HFFc6 (cell line): ENCODE results near the gene VGLL3. TPM values are rescaled to one million over a fixed set of nuclear protein-coding genes. Genes with fewer than 3 reads are reported as not detected.
A peak's percentile ranks its signal among the peaks of the same experiment; 100 is the strongest.

Experiments used
- DNase-seq: peaks from one replicate; pipeline ENCODE4 v3.0.0-alpha.2; 2018
- H3K27ac Mint-ChIP-seq: 2 replicates; pipeline ENCODE4 v1.8.0; 2020; ENCODE audit warnings: mild to moderate bottlenecking, mixed read lengths
- H3K27me3 Mint-ChIP-seq: 2 replicates; pipeline ENCODE4 v1.8.0; 2021; ENCODE audit warnings: mild to moderate bottlenecking, moderate library complexity, mixed read lengths; ENCODE audit not compliant: insufficient read depth
- H3K36me3 Mint-ChIP-seq: 2 replicates; pipeline ENCODE4 v1.8.0; 2021; ENCODE audit warnings: low read depth, mixed read lengths
- H3K4me1 Mint-ChIP-seq: 2 replicates; pipeline ENCODE4 v1.8.0; 2020; ENCODE audit warnings: low read depth, mixed read lengths
- H3K4me3 Mint-ChIP-seq: 2 replicates; pipeline ENCODE4 v1.8.0; 2020; ENCODE audit warnings: mild to moderate bottlenecking, moderate library complexity, mixed read lengths
- H3K9me3 Mint-ChIP-seq: 2 replicates; pipeline ENCODE4 v1.8.0; 2020; ENCODE audit warnings: mild to moderate bottlenecking, mixed read lengths
- CTCF ChIP-seq: fragments of 200-600 bp; sonication (generic); IDR thresholded peaks from 2 replicates; pipeline ENCODE4 v1.5.0; 2021; ENCODE audit warnings: antibody characterized with exemption, mild to moderate bottlenecking
- total RNA-seq, 6 experiments: library from RNA; stranded (reverse); fragmentation: NEBNext Ultra II Directional; extraction: Animal tissue kit (Norgen Biotek cat#: 25700); gene quantifications; 2 replicates in 1 of 6; 3 replicates in 5 of 6; pipeline ENCODE4 v1.2.3, GENCODE V29; 2021

The VGLL3 gene
- total RNA-seq, 6 experiments from 2014 or later = 117 to 193 (median 151) TPM

- no peaks in the 10 kb centered on the region for H3K36me3 Mint-ChIP-seq
- H3K9me3 Mint-ChIP-seq = no peaks in the 10 kb centered on the region
- DNase-seq = peak; percentile 83
- no peak for TF ChIP-seq CTCF
- peak overlapping the region; percentile 74 for H3K4me3 Mint-ChIP-seq
- no peaks in the 10 kb centered on the region; the same call in 1 of the 2 replicates for H3K27me3 Mint-ChIP-seq
- peaks cover 66% of the 10 kb centered on the region for H3K4me1 Mint-ChIP-seq
- peak overlapping the region; percentile 84 for H3K27ac Mint-ChIP-seq
These were observed 4.6 kb upstream of the VGLL3 start for GRCh38 chr3:86995537-86995936.

GRCh38 chr3:86993704-86994103, 2.8 kb upstream of the VGLL3 start:
- Mint-ChIP-seq H3K4me3 (peak overlapping the region; percentile 80), H3K27me3 (peaks cover 4% of the 10 kb centered on the region), H3K27ac (peak overlapping the region; percentile 90), H3K4me1 (peaks cover 66% of the 10 kb centered on the region), H3K36me3 (peaks cover 16% of the 10 kb centered on the region), H3K9me3 (no peaks in the 10 kb centered on the region)
- DNase-seq = peak; percentile 80
- TF ChIP-seq CTCF = no peak

GRCh38 chr3:86991840-86992435, 989 bp upstream of the VGLL3 start:
- peak overlapping the region; percentile 96 for H3K27ac Mint-ChIP-seq
- H3K27me3 Mint-ChIP-seq = peaks cover 4% of the 10 kb centered on the region
- peak overlapping the region; percentile 92 for H3K4me3 Mint-ChIP-seq
- no peaks in the 10 kb centered on the region for H3K9me3 Mint-ChIP-seq
- TF ChIP-seq CTCF = no peak
- H3K4me1 Mint-ChIP-seq = peaks cover 71% of the 10 kb centered on the region
- peaks cover 16% of the 10 kb centered on the region for H3K36me3 Mint-ChIP-seq
- peak; percentile 54 for DNase-seq

GRCh38 chr3:86991482-86991815, 500 bp upstream of the VGLL3 start:
- Mint-ChIP-seq H3K4me1 (peaks cover 71% of the 10 kb centered on the region), H3K27me3 (peaks cover 4% of the 10 kb centered on the region), H3K27ac (peak overlapping the region; percentile 96), H3K9me3 (no peaks in the 10 kb centered on the region), H3K36me3 (peaks cover 21% of the 10 kb centered on the region), H3K4me3 (peak overlapping the region; percentile 92)
- no peak for DNase-seq
- TF ChIP-seq CTCF = no peak

GRCh38 chr3:86990012-86990733, 776 bp downstream of the VGLL3 start:
- peak overlapping the region; percentile 93 for H3K27ac Mint-ChIP-seq
- peak overlapping the region; percentile 96 for H3K4me3 Mint-ChIP-seq
- peaks cover 21% of the 10 kb centered on the region for H3K36me3 Mint-ChIP-seq
- DNase-seq = peak; percentile 27
- H3K27me3 Mint-ChIP-seq = peaks cover 4% of the 10 kb centered on the region; the same call in 1 of the 2 replicates
- H3K4me1 Mint-ChIP-seq = peaks cover 72% of the 10 kb centered on the region
- no peak for TF ChIP-seq CTCF
- no peaks in the 10 kb centered on the region for H3K9me3 Mint-ChIP-seq
